ENCODE data around the gene AGPAT3. TPM values are rescaled to one million over a fixed set of nuclear protein-coding genes. Genes with fewer than 3 reads are reported as not detected.

Gene AGPAT3
- total RNA-seq, 1 donor from 2014 or later: 7.8 TPM

DNA sequence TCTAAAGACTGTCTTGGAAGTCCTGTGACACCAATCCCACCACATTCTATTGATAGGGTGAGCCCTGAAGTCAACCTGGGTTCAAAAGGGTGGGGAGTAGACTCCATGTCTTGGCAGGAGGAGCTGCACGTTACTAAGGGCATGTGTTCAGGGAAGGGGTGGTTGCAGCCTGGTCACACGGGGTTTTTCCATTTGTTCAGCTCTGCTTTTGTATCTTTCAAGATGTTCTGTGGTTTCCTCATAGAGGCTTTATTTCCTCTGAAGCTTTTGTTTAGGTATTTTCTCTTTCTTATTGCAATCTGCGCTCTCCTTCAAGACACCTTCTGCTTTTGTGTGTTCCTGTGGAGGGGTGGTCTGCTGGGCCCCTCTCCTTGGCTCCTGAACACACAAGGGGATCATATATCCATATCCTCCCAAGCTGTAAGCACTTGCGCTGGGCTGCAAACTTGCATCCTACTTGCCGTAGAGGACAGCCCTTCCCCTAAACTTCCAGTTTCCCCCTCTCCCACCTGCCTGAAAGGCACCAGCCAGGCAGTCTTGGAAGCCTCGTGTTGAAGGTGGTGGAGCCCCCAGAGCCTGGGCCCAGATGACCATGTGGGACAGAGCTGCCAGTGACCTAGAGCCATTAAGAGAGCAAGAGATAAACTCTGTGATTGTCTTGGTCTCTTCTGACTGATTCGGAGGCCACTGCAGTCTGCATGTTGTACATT lies 84.6 kb downstream of the AGPAT3 start:
- Histone ChIP-seq H3K27ac (no peak overlapping the region), H3K4me1 (peaks cover 3% of the 10 kb centered on the region), H3K9me3 (ENCODE audit: low read depth) (no peaks in the 10 kb centered on the region), H4K20me1 (ENCODE audit: low read depth) (no peaks in the 10 kb centered on the region), H3K9ac (no peak overlapping the region), H3F3A (ENCODE audit: low read depth) (no peaks in the 10 kb centered on the region), H3K4me2 (no peak overlapping the region), H3K79me2 (ENCODE audit: low read depth) (no peaks in the 10 kb centered on the region), H2AFZ (replicated peaks) (no peak overlapping the region), H3K27me3 (no peaks in the 10 kb centered on the region), H3K4me3 (no peak overlapping the region), H3K36me3 (no peaks in the 10 kb centered on the region)
- peaks cover 2% of the 10 kb centered on the region for H3K27me3 Mint-ChIP-seq (ENCODE audit: insufficient read depth, low read depth)
- H3K9me3 Mint-ChIP-seq: peaks cover 8% of the 10 kb centered on the region
- no peak overlapping the region for H3K27ac Mint-ChIP-seq
- TF ChIP-seq, protein P1, sequence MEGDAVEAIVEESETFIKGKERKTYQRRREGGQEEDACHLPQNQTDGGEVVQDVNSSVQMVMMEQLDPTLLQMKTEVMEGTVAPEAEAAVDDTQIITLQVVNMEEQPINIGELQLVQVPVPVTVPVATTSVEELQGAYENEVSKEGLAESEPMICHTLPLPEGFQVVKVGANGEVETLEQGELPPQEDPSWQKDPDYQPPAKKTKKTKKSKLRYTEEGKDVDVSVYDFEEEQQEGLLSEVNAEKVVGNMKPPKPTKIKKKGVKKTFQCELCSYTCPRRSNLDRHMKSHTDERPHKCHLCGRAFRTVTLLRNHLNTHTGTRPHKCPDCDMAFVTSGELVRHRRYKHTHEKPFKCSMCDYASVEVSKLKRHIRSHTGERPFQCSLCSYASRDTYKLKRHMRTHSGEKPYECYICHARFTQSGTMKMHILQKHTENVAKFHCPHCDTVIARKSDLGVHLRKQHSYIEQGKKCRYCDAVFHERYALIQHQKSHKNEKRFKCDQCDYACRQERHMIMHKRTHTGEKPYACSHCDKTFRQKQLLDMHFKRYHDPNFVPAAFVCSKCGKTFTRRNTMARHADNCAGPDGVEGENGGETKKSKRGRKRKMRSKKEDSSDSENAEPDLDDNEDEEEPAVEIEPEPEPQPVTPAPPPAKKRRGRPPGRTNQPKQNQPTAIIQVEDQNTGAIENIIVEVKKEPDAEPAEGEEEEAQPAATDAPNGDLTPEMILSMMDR (IDR thresholded peaks at IDR 0.05): no peak
- TF ChIP-seq EZH2phosphoT487 (IDR thresholded peaks at IDR 0.05) (no peak), EZH2 (IDR thresholded peaks at IDR 0.05) (no peak)
- H3K4me3 Mint-ChIP-seq: no peak overlapping the region
- DNase-seq (ENCODE audit: low spot score): no peak
- H3K4me1 Mint-ChIP-seq: peaks cover 8% of the 10 kb centered on the region
- peaks cover 9% of the 10 kb centered on the region for H3K36me3 Mint-ChIP-seq

- Mint-ChIP-seq H3K27me3 (ENCODE audit: insufficient read depth, low read depth) (peaks cover 2% of the 10 kb centered on the region), H3K36me3 (peaks cover 9% of the 10 kb centered on the region), H3K9me3 (peaks cover 8% of the 10 kb centered on the region), H3K4me3 (no peak overlapping the region), H3K27ac (no peak overlapping the region), H3K4me1 (peaks cover 12% of the 10 kb centered on the region)
- Histone ChIP-seq H3K36me3 (no peaks in the 10 kb centered on the region), H3K27ac (no peak overlapping the region), H3K4me3 (no peak overlapping the region), H3K9ac (no peak overlapping the region), H2AFZ (replicated peaks) (no peak overlapping the region), H3K4me1 (no peaks in the 10 kb centered on the region), H3F3A (ENCODE audit: low read depth) (no peaks in the 10 kb centered on the region), H4K20me1 (ENCODE audit: low read depth) (no peaks in the 10 kb centered on the region), H3K4me2 (no peak overlapping the region), H3K79me2 (ENCODE audit: low read depth) (no peaks in the 10 kb centered on the region), H3K9me3 (ENCODE audit: low read depth) (no peaks in the 10 kb centered on the region), H3K27me3 (no peaks in the 10 kb centered on the region)
- no peak for DNase-seq (ENCODE audit: low spot score)
- TF ChIP-seq, protein P1 (IDR thresholded peaks at IDR 0.05): no peak
- no peak for TF ChIP-seq EZH2phosphoT487 (IDR thresholded peaks at IDR 0.05)
- TF ChIP-seq EZH2 (IDR thresholded peaks at IDR 0.05): no peak
Measured at GRCh38 chr21:43950481-43950880, 85.5 kb downstream of the AGPAT3 start.

- DNase-seq (ENCODE audit: low spot score): no peak
- Mint-ChIP-seq H3K27me3 (ENCODE audit: insufficient read depth, low read depth) (peaks cover 2% of the 10 kb centered on the region), H3K9me3 (peaks cover 8% of the 10 kb centered on the region), H3K4me1 (peaks cover 12% of the 10 kb centered on the region), H3K4me3 (no peak overlapping the region), H3K27ac (no peak overlapping the region), H3K36me3 (peaks cover 9% of the 10 kb centered on the region)
- Histone ChIP-seq H3F3A (ENCODE audit: low read depth) (no peaks in the 10 kb centered on the region), H3K4me1 (no peaks in the 10 kb centered on the region), H3K79me2 (ENCODE audit: low read depth) (no peaks in the 10 kb centered on the region), H3K9me3 (ENCODE audit: low read depth) (no peaks in the 10 kb centered on the region), H4K20me1 (ENCODE audit: low read depth) (no peaks in the 10 kb centered on the region), H2AFZ (replicated peaks) (no peak overlapping the region), H3K9ac (no peak overlapping the region), H3K27me3 (no peaks in the 10 kb centered on the region), H3K36me3 (no peaks in the 10 kb centered on the region), H3K4me3 (no peak overlapping the region), H3K27ac (no peak overlapping the region), H3K4me2 (no peak overlapping the region)
- no peak for TF ChIP-seq EZH2 (IDR thresholded peaks at IDR 0.05)
- no peak for TF ChIP-seq EZH2phosphoT487 (IDR thresholded peaks at IDR 0.05)
- TF ChIP-seq, protein P1 (IDR thresholded peaks at IDR 0.05): no peak
Measured at GRCh38 chr21:43950936-43951335, 85.9 kb downstream of the AGPAT3 start.
